ENCODE measurements around the gene SHROOM2. TPM values are rescaled to one million over a fixed set of nuclear protein-coding genes. Genes with fewer than 3 reads are reported as not detected.

The SHROOM2 gene
- total and polyA plus RNA-seq, 8 donors: 1.3 to 11.3 (median 3.9) TPM

DNA sequence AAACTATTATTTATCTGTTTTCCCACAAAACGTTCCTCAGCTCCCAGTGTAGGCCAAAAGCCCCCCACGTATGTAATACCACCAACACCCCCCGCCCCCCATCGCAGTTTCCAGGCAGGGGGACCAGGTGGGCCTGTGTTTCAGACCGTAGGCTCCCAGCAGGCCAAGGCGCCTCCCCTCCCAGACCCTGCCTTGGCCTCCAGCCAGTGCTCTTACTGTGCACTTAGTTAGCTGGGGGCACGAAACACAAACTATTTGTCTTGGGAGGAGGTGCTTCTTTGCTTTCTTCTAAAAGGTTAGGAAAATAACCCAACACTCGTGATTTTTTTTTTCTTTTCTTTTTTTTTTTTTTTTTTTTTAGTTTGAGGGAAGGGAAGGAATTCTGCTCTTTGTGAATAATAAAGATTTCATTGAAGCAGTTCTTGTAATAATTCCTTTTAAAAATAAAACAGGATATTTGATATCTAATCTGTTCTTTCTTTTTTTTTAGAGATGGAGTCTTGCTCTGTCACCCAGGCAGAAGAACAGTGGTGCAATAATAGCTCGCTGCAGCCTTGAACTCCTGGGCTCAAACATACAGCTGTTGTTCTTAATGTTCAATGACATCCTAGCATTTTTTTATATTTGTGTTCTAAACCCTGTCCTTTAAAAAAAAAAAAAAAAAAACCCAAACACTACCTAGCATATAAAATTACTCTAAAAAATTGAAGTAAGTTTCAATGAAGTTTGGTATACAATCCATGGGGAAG lies 98.0 kb downstream of the SHROOM2 start:
- H3K27ac ChIP-seq: no peak overlapping the region
- no peaks in the 10 kb centered on the region for H3K9me3 ChIP-seq
- peaks cover 0 to 11% (median 0%) of the 10 kb centered on the region in 3 donors for H3K27me3 ChIP-seq
- intact Hi-C loops (cut with DNase I; ENCODE audit: low total_unique reads): no loop called here
- TF ChIP-seq POLR2AphosphoS5 (IDR thresholded peaks at IDR 0.05): no peak
- no peak for TF ChIP-seq CTCF (IDR thresholded peaks at IDR 0.05)
- TF ChIP-seq POLR2A (IDR thresholded peaks at IDR 0.05): no peak
- TF ChIP-seq EP300 (IDR thresholded peaks at IDR 0.05): no peak
- H3K4me1 ChIP-seq: peaks cover 0 to 13% (median 0%) of the 10 kb centered on the region in 4 donors
- DNase-seq: peak in 1 of 2 donors; percentile 36
- H3K4me3 ChIP-seq: no peak overlapping the region
- no peaks in the 10 kb centered on the region for H3K36me3 ChIP-seq
- WGBS, 5 donors: 51 to 66% (median 61%) methylated on average over 9 of the region's 9 CpGs

GRCh38 chrX:9885150-9885549 lies 98.9 kb downstream of the SHROOM2 start:
- H3K27me3 ChIP-seq: peaks cover 0 to 11% (median 0%) of the 10 kb centered on the region in 3 donors
- WGBS, 5 donors: 9 to 25% (median 16%) methylated on average over 7 to 8 of the region's 8 CpGs
- intact Hi-C loops (cut with DNase I; ENCODE audit: low total_unique reads): no loop called here
- H3K4me3 ChIP-seq: no peak overlapping the region
- no peaks in the 10 kb centered on the region for H3K36me3 ChIP-seq
- no peak overlapping the region for H3K27ac ChIP-seq
- DNase-seq: peak; percentile 70 to 78
- H3K9me3 ChIP-seq: no peaks in the 10 kb centered on the region
- TF ChIP-seq CTCF (IDR thresholded peaks at IDR 0.05) (peak in 3 of 7 experiments; percentile 21 to 50 (median 28)), POLR2A (IDR thresholded peaks at IDR 0.05) (no peak)
- peaks cover 0 to 13% (median 0%) of the 10 kb centered on the region in 4 donors for H3K4me1 ChIP-seq

GRCh38 chrX:9887659-9888297 lies 101.5 kb downstream of the SHROOM2 start:
- Histone ChIP-seq H3K4me1 (peaks cover 0 to 8% (median 0%) of the 10 kb centered on the region in 4 donors), H3K4me3 (no peak overlapping the region), H3K9me3 (no peaks in the 10 kb centered on the region), H3K27ac (no peak overlapping the region), H3K36me3 (no peaks in the 10 kb centered on the region), H3K27me3 (peaks cover 0 to 8% (median 0%) of the 10 kb centered on the region in 3 donors)
- 66 to 87% (median 80%) methylated on average over 7 to 11 of the region's 11 CpGs for WGBS, 5 donors
- TF ChIP-seq EP300 (IDR thresholded peaks at IDR 0.05) (no peak), POLR2AphosphoS5 (IDR thresholded peaks at IDR 0.05) (no peak), POLR2A (IDR thresholded peaks at IDR 0.05) (no peak), CTCF (IDR thresholded peaks at IDR 0.05) (no peak)
- intact Hi-C loops (cut with DNase I; ENCODE audit: low total_unique reads): no loop called here
- no peak for DNase-seq

DNA sequence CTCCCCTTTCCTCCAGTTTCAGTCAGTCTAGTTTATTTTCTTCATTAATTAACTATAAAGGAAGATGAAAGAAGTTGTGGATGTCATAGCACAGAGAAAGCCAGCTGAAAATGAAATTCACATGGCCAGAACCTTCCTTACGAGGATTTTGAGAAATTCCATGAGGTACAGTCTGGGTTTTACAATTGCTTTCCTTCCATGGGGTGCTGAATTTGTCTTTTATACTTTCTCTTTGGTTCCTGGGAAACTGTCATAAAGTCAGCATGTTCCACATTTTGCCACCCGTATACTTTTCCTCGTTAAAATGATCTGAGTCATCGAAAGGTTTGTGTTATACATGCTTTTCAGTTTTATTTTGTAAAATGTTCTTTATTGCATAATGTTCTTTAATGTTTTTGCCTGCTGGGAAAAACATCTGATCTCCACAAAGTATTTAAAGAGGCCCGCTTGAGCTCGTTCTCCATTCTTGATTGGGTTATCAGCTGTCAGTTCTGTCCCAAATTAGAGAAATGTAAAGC lies 102.8 kb downstream of the SHROOM2 start:
- no peak for TF ChIP-seq EP300 (IDR thresholded peaks at IDR 0.05)
- no peak for TF ChIP-seq CTCF (IDR thresholded peaks at IDR 0.05)
- TF ChIP-seq POLR2AphosphoS5 (IDR thresholded peaks at IDR 0.05): no peak
- TF ChIP-seq POLR2A (IDR thresholded peaks at IDR 0.05): no peak
- no peaks in the 10 kb centered on the region for H3K9me3 ChIP-seq
- 90 to 96% (median 93%) methylated on average over 6 of the region's 6 CpGs for WGBS, 5 donors
- intact Hi-C loops (cut with DNase I; ENCODE audit: low total_unique reads): no loop called here
- H3K27ac ChIP-seq: no peak overlapping the region
- no peak overlapping the region for H3K4me3 ChIP-seq
- H3K27me3 ChIP-seq: peaks cover 0 to 6% (median 0%) of the 10 kb centered on the region in 3 donors
- DNase-seq: no peak
- peaks cover 0 to 8% (median 0%) of the 10 kb centered on the region in 4 donors for H3K4me1 ChIP-seq
- no peaks in the 10 kb centered on the region for H3K36me3 ChIP-seq
